DOHH2 (cell line): ENCODE data around the gene PGF.
"Not testable (repeated sequence)": the region's sequence is repeated elsewhere in the genome, so short reads cannot be mapped to it uniquely, and the experiment has no call there.

Experiments
- H3F3A ChIP-seq: fragments of 200-600 bp; sonication (generic), shearing (Covaris generic); 2 replicates; pipeline ENCODE4 v1.6.0; 2016; ENCODE audit warnings: antibody characterized with exemption, mild to moderate bottlenecking; ENCODE audit not compliant: control insufficient read depth, insufficient read depth
- H3K27ac ChIP-seq: fragments of 200-600 bp; sonication (generic); 2 replicates; pipeline ENCODE4 v1.5.1; 2014; ENCODE audit warnings: low read depth, mild to moderate bottlenecking, low read length, moderate library complexity
- H3K27me3 ChIP-seq: fragments of 200-600 bp; sonication (generic); 2 replicates; pipeline ENCODE4 v1.6.1; 2014; ENCODE audit warnings: mild to moderate bottlenecking, low read length, mixed read lengths; ENCODE audit not compliant: control insufficient read depth
- H3K36me3 ChIP-seq: fragments of 200-600 bp; sonication (generic); 2 replicates; pipeline ENCODE4 v1.6.1; 2014; ENCODE audit warnings: mild to moderate bottlenecking, low read length, moderate library complexity, mixed read lengths; ENCODE audit not compliant: control insufficient read depth
- H3K4me1 ChIP-seq: fragments of 200-600 bp; sonication (generic); 2 replicates; pipeline ENCODE4 v1.6.1; 2014; ENCODE audit warnings: mild to moderate bottlenecking, low read length, mixed read lengths; ENCODE audit not compliant: control insufficient read depth
- H3K4me2 ChIP-seq: fragments of 200-600 bp; sonication (generic); 2 replicates; pipeline ENCODE4 v1.6.0; 2014; ENCODE audit warnings: mild to moderate bottlenecking, low read length, moderate library complexity
- H3K4me3 ChIP-seq: fragments of 200-600 bp; sonication (generic); 2 replicates; pipeline ENCODE4 v1.5.1; 2014; ENCODE audit warnings: mild to moderate bottlenecking, low read length, mixed read lengths
- H3K79me2 ChIP-seq: fragments of 200-600 bp; sonication (generic); 2 replicates; pipeline ENCODE4 v1.6.1; 2014; ENCODE audit warnings: mild to moderate bottlenecking, low read length, mixed read lengths; ENCODE audit not compliant: control insufficient read depth
- H3K9me2 ChIP-seq: fragments of 200-600 bp; sonication (generic); replicated peaks from 2 replicates; pipeline ENCODE4 v1.6.1; 2014; ENCODE audit warnings: mild to moderate bottlenecking, low read length, mixed read lengths; ENCODE audit not compliant: control insufficient read depth
- H3K9me3 ChIP-seq: fragments of 200-600 bp; sonication (generic); 2 replicates; pipeline ENCODE4 v1.6.1; 2014; ENCODE audit warnings: antibody characterized with exemption, low read length, mixed read lengths; ENCODE audit not compliant: control insufficient read depth, insufficient read depth
- H4K20me1 ChIP-seq: fragments of 200-600 bp; sonication (generic); 2 replicates; pipeline ENCODE4 v1.6.0; 2014; ENCODE audit warnings: low read depth, mild to moderate bottlenecking, antibody characterized with exemption, low read length, moderate library complexity; ENCODE audit not compliant: control insufficient read depth, insufficient read depth
- CTCF ChIP-seq: fragments of 200-600 bp; sonication (generic); IDR thresholded peaks from one replicate; pipeline ENCODE4 v1.5.1; 2014; ENCODE audit warnings: antibody characterized with exemption, mild to moderate bottlenecking, low read depth, low read length; ENCODE audit not compliant: poor library complexity, severe bottlenecking
- EZH2phosphoT487 ChIP-seq: fragments of 200-600 bp; sonication (generic); IDR thresholded peaks from 2 replicates; pipeline ENCODE4 v1.6.1; 2017; ENCODE audit warnings: borderline replicate concordance, mild to moderate bottlenecking, antibody characterized with exemption, low read length, moderate library complexity, mixed read lengths

Gene PGF

GRCh38 chr14:74932401-74932901, 22.9 kb downstream of the PGF start:
- H3K27ac ChIP-seq: no peak overlapping the region

GRCh38 chr14:74931744-74932143, 23.7 kb downstream of the PGF start:
- Histone ChIP-seq H3K4me1 (peaks cover 17% of the 10 kb centered on the region), H3K27me3 (peaks cover 20% of the 10 kb centered on the region)
- not testable (repeated sequence) for H3K36me3 ChIP-seq, H3K9me3 ChIP-seq, H3K4me2 ChIP-seq, H3F3A ChIP-seq, H3K27ac ChIP-seq, H3K4me3 ChIP-seq, H3K9me2 ChIP-seq, H3K79me2 ChIP-seq, H4K20me1 ChIP-seq

More at GRCh38 chr14:74932401-74932901, 22.9 kb downstream of the PGF start:
- H3K36me3 ChIP-seq: no peaks in the 10 kb centered on the region
- H3F3A ChIP-seq: peaks cover 6% of the 10 kb centered on the region; the same call in 1 of the 2 replicates
- H3K4me1 ChIP-seq: peaks cover 17% of the 10 kb centered on the region
- no peaks in the 10 kb centered on the region for H3K9me2 ChIP-seq
- no peaks in the 10 kb centered on the region for H3K79me2 ChIP-seq
- no peaks in the 10 kb centered on the region for H3K9me3 ChIP-seq
- peaks cover 17% of the 10 kb centered on the region for H3K27me3 ChIP-seq
- H3K4me2 ChIP-seq: peak overlapping the region; percentile 55
- TF ChIP-seq CTCF (no peak), EZH2phosphoT487 (no peak)
- peak overlapping the region; percentile 29 for H3K4me3 ChIP-seq
- no peaks in the 10 kb centered on the region for H4K20me1 ChIP-seq

- Histone ChIP-seq H3K4me3 (no peak overlapping the region), H4K20me1 (no peaks in the 10 kb centered on the region), H3K9me2 (no peaks in the 10 kb centered on the region), H3K9me3 (no peaks in the 10 kb centered on the region), H3K27me3 (peaks cover 20% of the 10 kb centered on the region), H3K4me2 (no peak overlapping the region), H3K79me2 (no peaks in the 10 kb centered on the region), H3K27ac (no peak overlapping the region), H3K4me1 (peaks cover 17% of the 10 kb centered on the region), H3F3A (peaks cover 6% of the 10 kb centered on the region; the same call in 1 of the 2 replicates), H3K36me3 (no peaks in the 10 kb centered on the region)
- no peak for TF ChIP-seq CTCF
- TF ChIP-seq EZH2phosphoT487: no peak
Observed at GRCh38 chr14:74929242-74929641, 26.2 kb downstream of the PGF start.

GRCh38 chr14:74927225-74927624, 28.2 kb downstream of the PGF start:
- Histone ChIP-seq H3K27me3 (peaks cover 20% of the 10 kb centered on the region), H3K27ac (no peak overlapping the region), H3K4me1 (peaks cover 23% of the 10 kb centered on the region), H3F3A (peaks cover 6% of the 10 kb centered on the region; the same call in 1 of the 2 replicates), H3K4me3 (no peak overlapping the region), H3K36me3 (no peaks in the 10 kb centered on the region), H3K4me2 (no peak overlapping the region), H3K9me3 (no peaks in the 10 kb centered on the region), H3K9me2 (no peaks in the 10 kb centered on the region), H3K79me2 (no peaks in the 10 kb centered on the region), H4K20me1 (no peaks in the 10 kb centered on the region)
- TF ChIP-seq CTCF (no peak), EZH2phosphoT487 (no peak)
